Liver (tissue), 9 donors: ENCODE measurements around the gene PTPRN2. TPM values are rescaled to one million over a fixed set of nuclear protein-coding genes. Genes with fewer than 3 reads are reported as not detected.

Experiments used
- DNase-seq: peaks from one replicate; pipeline ENCODE4 v3.0.0-alpha.2; 2017; ENCODE audit warnings: low spot score
- H3K27ac ChIP-seq, 2 donors: one replicate each; pipeline ENCODE4 v1.7.0; 2013; ENCODE audit warnings: inconsistent platforms in 2 of 2, low read length in 2 of 2, control low read depth in 1 of 2, low read depth in 1 of 2, mild to moderate bottlenecking in 1 of 2
- H3K27me3 ChIP-seq, 4 donors: one replicate each; pipeline versions ENCODE4 v1.6.1 to v1.7.0; 2013; ENCODE audit warnings: low read length in 3 of 4, inconsistent platforms in 1 of 4, mild to moderate bottlenecking in 1 of 4, moderate library complexity in 1 of 4; ENCODE audit not compliant: control insufficient read depth in 4 of 4, insufficient read depth in 4 of 4
- H3K36me3 ChIP-seq, 4 donors: one replicate each; pipeline versions ENCODE4 v1.6.1 to v1.7.0; 2013; ENCODE audit warnings: low read length in 3 of 4, mild to moderate bottlenecking in 3 of 4, low read depth in 1 of 4, moderate library complexity in 1 of 4; ENCODE audit not compliant: control insufficient read depth in 4 of 4, insufficient read depth in 3 of 4
- H3K4me1 ChIP-seq, 4 donors: one replicate each; pipeline versions ENCODE4 v1.6.1 to v1.7.0; 2013; ENCODE audit warnings: low read length in 3 of 4, mild to moderate bottlenecking in 3 of 4, moderate library complexity in 1 of 4; ENCODE audit not compliant: control insufficient read depth in 4 of 4, insufficient read depth in 4 of 4
- H3K4me3 ChIP-seq, 3 donors: one replicate each; pipeline versions ENCODE4 v1.6.1 to v1.7.0; 2013; ENCODE audit warnings: low read length in 3 of 3, control low read depth in 1 of 3, low read depth in 1 of 3, mild to moderate bottlenecking in 1 of 3
- H3K9ac ChIP-seq, 2 donors: one replicate each; pipeline ENCODE4 v1.7.0; 2013; ENCODE audit warnings: low read length in 2 of 2, mild to moderate bottlenecking in 2 of 2, moderate library complexity in 2 of 2, control low read depth in 1 of 2, low read depth in 1 of 2
- H3K9me3 ChIP-seq, 4 donors: one replicate each; pipeline versions ENCODE4 v1.6.1 to v1.7.0; 2013; ENCODE audit warnings: low read length in 3 of 4; ENCODE audit not compliant: control insufficient read depth in 4 of 4
- EGR1 ChIP-seq, 2 donors: IDR thresholded peaks; 2 replicates each; pipeline ENCODE4 v1.6.1; 2016 to 2018; ENCODE audit warnings: antibody characterized with exemption in 2 of 2, low read depth in 2 of 2
- GABPA ChIP-seq, 2 donors: IDR thresholded peaks in 1 of 2; conservative IDR thresholded peaks in 1 of 2; 2 replicates each; pipeline ENCODE4 v1.6.1; 2016; ENCODE audit warnings: antibody characterized with exemption in 2 of 2, mild to moderate bottlenecking in 1 of 2, moderate library complexity in 1 of 2
- HNF4A ChIP-seq, 2 donors: conservative IDR thresholded peaks; 2 replicates each; pipeline ENCODE4 v1.6.1; 2016; ENCODE audit warnings: antibody characterized with exemption in 2 of 2, mild to moderate bottlenecking in 2 of 2
- HNF4G ChIP-seq: IDR thresholded peaks from 2 replicates; pipeline ENCODE4 v1.6.1; 2016; ENCODE audit warnings: antibody characterized with exemption
- MAX ChIP-seq: IDR thresholded peaks from 2 replicates; pipeline ENCODE4 v1.6.1; 2016; ENCODE audit warnings: antibody characterized with exemption
- NR2F2 ChIP-seq: IDR thresholded peaks from 2 replicates; pipeline ENCODE4 v1.6.1; 2016; ENCODE audit warnings: antibody characterized with exemption
- RAD21 ChIP-seq, 2 donors: IDR thresholded peaks; 2 replicates each; pipeline ENCODE4 v1.6.1; 2016; ENCODE audit warnings: antibody characterized with exemption in 2 of 2, mild to moderate bottlenecking in 2 of 2
- REST ChIP-seq: IDR thresholded peaks from 2 replicates; pipeline ENCODE4 v1.6.1; 2016; ENCODE audit warnings: antibody characterized with exemption, mild to moderate bottlenecking
- RXRA ChIP-seq, 2 donors: IDR thresholded peaks; 2 replicates each; pipeline ENCODE4 v1.6.1; 2017 to 2018; ENCODE audit warnings: antibody characterized with exemption in 2 of 2, mild to moderate bottlenecking in 1 of 2
- SP1 ChIP-seq: IDR thresholded peaks from 2 replicates; pipeline ENCODE4 v1.6.1; 2018; ENCODE audit warnings: antibody characterized with exemption, mild to moderate bottlenecking
- TAF1 ChIP-seq: conservative IDR thresholded peaks from 2 replicates; pipeline ENCODE4 v1.6.1; 2016; ENCODE audit warnings: antibody characterized with exemption, mild to moderate bottlenecking
- WGBS: extraction: QIAGEN DNeasy Blood & Tissue Kit; methylation state at CpG from one replicate; pipeline ENCODE4 v1.1.7; 2013; 5-methylcytosine and 5-hydroxymethylcytosine counted together
- polyA plus RNA-seq, 2 donors: library from polyadenylated mRNA; stranded (reverse) in 1 of 2; unstranded in 1 of 2; fragments of 200-250 nt in 1 of 2; fragments of >200 nt in 1 of 2; fragmentation: Nextera tagmentation in 1 of 2; extraction: Ambion mirVana in 1 of 2; gene quantifications; one replicate each; pipeline versions ENCODE4 v1.2.1 to v1.2.3, GENCODE V29; 2013 to 2015
- total RNA-seq, 2 donors: library from RNA; depleted of rRNA; stranded (reverse); fragments of >200 nt; gene quantifications; one replicate each; pipeline ENCODE4 v1.2.3, GENCODE V29; 2014
- TF ChIP-seq, protein P1 (sequence below): IDR thresholded peaks from 2 replicates; pipeline ENCODE4 v1.6.1; 2016; ENCODE audit warnings: antibody characterized with exemption
- TF ChIP-seq, protein P2 (sequence below): IDR thresholded peaks from 2 replicates; pipeline ENCODE4 v1.6.1; 2016; ENCODE audit warnings: antibody characterized with exemption
- donor health status: healthy.
- donor health status: healthy.
- donor health status: healthy.
- donor health status: healthy.
- donor health status: healthy.

The PTPRN2 gene
- total and polyA plus RNA-seq, 4 donors, result 0.75 to 1.9 (median 1.1) TPM

- no peak for DNase-seq
- no peak overlapping the region for H3K27ac ChIP-seq
- no peak overlapping the region for H3K4me3 ChIP-seq
- no peaks in the 10 kb centered on the region for H3K4me1 ChIP-seq
- TF ChIP-seq TAF1, result no peak
- TF ChIP-seq, protein P1, sequence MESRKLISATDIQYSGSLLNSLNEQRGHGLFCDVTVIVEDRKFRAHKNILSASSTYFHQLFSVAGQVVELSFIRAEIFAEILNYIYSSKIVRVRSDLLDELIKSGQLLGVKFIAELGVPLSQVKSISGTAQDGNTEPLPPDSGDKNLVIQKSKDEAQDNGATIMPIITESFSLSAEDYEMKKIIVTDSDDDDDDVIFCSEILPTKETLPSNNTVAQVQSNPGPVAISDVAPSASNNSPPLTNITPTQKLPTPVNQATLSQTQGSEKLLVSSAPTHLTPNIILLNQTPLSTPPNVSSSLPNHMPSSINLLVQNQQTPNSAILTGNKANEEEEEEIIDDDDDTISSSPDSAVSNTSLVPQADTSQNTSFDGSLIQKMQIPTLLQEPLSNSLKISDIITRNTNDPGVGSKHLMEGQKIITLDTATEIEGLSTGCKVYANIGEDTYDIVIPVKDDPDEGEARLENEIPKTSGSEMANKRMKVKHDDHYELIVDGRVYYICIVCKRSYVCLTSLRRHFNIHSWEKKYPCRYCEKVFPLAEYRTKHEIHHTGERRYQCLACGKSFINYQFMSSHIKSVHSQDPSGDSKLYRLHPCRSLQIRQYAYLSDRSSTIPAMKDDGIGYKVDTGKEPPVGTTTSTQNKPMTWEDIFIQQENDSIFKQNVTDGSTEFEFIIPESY, result no peak
- TF ChIP-seq RAD21 (IDR thresholded peaks at IDR 0.05), result no peak
- TF ChIP-seq SP1, result no peak
- peaks cover 0 to 4% (median 0%) of the 10 kb centered on the region in 4 donors for H3K9me3 ChIP-seq
- H3K27me3 ChIP-seq, result peaks cover 0 to 2% (median 0%) of the 10 kb centered on the region in 4 donors
- WGBS, result 90% methylated on average over 17 of the region's 17 CpGs
- no peaks in the 10 kb centered on the region for H3K36me3 ChIP-seq
- no peak overlapping the region for H3K9ac ChIP-seq
These were observed 595.0 kb downstream of the PTPRN2 start for GRCh38 chr7:157992511-157993160.

GRCh38 chr7:157991761-157992160 is 595.9 kb downstream of the PTPRN2 start:
- Histone ChIP-seq H3K27me3 (peaks cover 0 to 2% (median 0%) of the 10 kb centered on the region in 4 donors), H3K9ac (no peak overlapping the region), H3K36me3 (no peaks in the 10 kb centered on the region), H3K9me3 (peaks cover 0 to 4% (median 0%) of the 10 kb centered on the region in 4 donors), H3K4me3 (no peak overlapping the region), H3K27ac (no peak overlapping the region), H3K4me1 (no peaks in the 10 kb centered on the region)
- WGBS, result 84% methylated on average over 11 of the region's 11 CpGs
- TF ChIP-seq, protein P2, sequence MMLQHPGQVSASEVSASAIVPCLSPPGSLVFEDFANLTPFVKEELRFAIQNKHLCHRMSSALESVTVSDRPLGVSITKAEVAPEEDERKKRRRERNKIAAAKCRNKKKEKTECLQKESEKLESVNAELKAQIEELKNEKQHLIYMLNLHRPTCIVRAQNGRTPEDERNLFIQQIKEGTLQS, result no peak
- TF ChIP-seq HNF4G, result no peak
- DNase-seq, result no peak

GRCh38 chr7:157991351-157991750 is 596.3 kb downstream of the PTPRN2 start:
- WGBS, result 73% methylated on average over 9 of the region's 9 CpGs
- Histone ChIP-seq H3K4me3 (no peak overlapping the region), H3K27me3 (peaks cover 0 to 2% (median 0%) of the 10 kb centered on the region in 4 donors), H3K9ac (no peak overlapping the region), H3K27ac (no peak overlapping the region), H3K4me1 (no peaks in the 10 kb centered on the region), H3K36me3 (no peaks in the 10 kb centered on the region), H3K9me3 (peaks cover 0 to 4% (median 0%) of the 10 kb centered on the region in 4 donors)
- DNase-seq, result no peak
- no peak for TF ChIP-seq HNF4G
- no peak for TF ChIP-seq EGR1 (IDR thresholded peaks at IDR 0.05; ENCODE audit: low read depth in 2 of 2)
- TF ChIP-seq, protein P1, result no peak
- no peak for TF ChIP-seq RXRA (IDR thresholded peaks at IDR 0.05)
- no peak for TF ChIP-seq REST
- no peak for TF ChIP-seq NR2F2
- no peak for TF ChIP-seq GABPA (IDR thresholded peaks at IDR 0.05 in 1 of 2, conservative IDR thresholded peaks at IDR 0.05 in 1 of 2)
- no peak for TF ChIP-seq MAX
- no peak for TF ChIP-seq HNF4A (conservative IDR thresholded peaks at IDR 0.05)
